ENCODE data around the gene FHOD3. TPM values are rescaled to one million over a fixed set of nuclear protein-coding genes. Genes with fewer than 3 reads are reported as not detected.

Gene FHOD3
- total RNA-seq, 1 donor from 2014 or later = 346 TPM

DNA sequence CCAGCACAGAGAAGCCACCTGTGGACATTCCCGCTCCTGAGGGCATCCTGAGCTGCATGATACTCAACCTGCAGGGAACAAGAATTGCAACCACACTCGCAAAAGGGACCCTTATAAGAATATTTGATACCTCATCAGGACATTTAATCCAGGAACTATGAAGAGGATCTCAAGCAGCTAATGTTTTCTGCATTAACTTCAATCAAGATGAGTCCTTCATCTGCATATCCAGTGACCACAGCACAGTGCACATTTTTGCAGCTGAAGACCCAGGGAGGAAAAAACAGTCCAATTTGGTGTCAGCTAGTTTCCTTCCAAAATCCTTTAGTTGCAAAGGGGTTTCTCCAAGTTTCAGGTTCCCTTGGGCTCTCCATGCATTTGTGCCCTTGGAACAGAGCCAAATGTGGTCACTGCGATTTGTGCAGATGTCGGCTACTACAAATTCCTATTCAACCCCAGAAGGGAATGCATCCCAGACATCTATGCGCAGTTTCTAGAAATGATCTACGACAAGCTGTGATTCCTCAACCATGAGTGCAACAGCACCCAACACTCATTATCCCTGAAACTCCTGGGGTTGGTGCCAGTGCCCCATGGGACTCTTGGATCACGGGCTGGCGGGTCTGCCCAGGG, 23.3 kb upstream of the FHOD3 start:
- no peak for DNase-seq
- intact Hi-C loops (cut with micrococcal nuclease) = no loop called here
- Histone ChIP-seq H3K27me3 (ENCODE audit: low read depth) (peaks cover 12% of the 10 kb centered on the region), H3K9me3 (replicated peaks) (no peaks in the 10 kb centered on the region), H3K4me1 (no peaks in the 10 kb centered on the region), H3K36me3 (no peaks in the 10 kb centered on the region), H3K4me3 (no peak overlapping the region), H3K27ac (replicated peaks) (no peak overlapping the region)
- TF ChIP-seq, protein P1, sequence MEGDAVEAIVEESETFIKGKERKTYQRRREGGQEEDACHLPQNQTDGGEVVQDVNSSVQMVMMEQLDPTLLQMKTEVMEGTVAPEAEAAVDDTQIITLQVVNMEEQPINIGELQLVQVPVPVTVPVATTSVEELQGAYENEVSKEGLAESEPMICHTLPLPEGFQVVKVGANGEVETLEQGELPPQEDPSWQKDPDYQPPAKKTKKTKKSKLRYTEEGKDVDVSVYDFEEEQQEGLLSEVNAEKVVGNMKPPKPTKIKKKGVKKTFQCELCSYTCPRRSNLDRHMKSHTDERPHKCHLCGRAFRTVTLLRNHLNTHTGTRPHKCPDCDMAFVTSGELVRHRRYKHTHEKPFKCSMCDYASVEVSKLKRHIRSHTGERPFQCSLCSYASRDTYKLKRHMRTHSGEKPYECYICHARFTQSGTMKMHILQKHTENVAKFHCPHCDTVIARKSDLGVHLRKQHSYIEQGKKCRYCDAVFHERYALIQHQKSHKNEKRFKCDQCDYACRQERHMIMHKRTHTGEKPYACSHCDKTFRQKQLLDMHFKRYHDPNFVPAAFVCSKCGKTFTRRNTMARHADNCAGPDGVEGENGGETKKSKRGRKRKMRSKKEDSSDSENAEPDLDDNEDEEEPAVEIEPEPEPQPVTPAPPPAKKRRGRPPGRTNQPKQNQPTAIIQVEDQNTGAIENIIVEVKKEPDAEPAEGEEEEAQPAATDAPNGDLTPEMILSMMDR (IDR thresholded peaks at IDR 0.05; ENCODE audit: borderline replicate concordance) = no peak

DNA sequence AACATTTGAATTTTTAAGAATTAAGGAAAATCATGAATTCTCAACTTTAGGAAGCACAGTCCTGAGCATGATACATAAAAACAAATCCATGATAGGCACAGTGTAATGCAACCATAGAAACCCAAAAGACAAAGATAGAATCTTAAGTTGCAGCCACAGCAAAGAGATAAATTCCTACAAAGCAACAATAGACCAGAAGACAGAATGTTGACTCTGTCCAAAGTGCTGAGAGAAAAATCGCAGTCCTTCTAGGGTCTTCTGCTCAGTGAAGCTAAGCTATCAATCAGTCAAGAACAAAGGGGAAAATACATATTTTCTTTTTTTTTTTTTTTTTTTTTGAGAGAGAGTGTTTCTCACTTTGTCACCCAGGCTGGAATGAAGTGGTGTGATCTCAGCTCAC, 22.0 kb upstream of the FHOD3 start:
- H3K27ac ChIP-seq (replicated peaks) = no peak overlapping the region
- H3K4me3 ChIP-seq = no peak overlapping the region
- H3K27me3 ChIP-seq (ENCODE audit: low read depth) = peaks cover 13% of the 10 kb centered on the region
- DNase-seq = no peak
- no peaks in the 10 kb centered on the region for H3K4me1 ChIP-seq
- TF ChIP-seq, protein P1 (IDR thresholded peaks at IDR 0.05; ENCODE audit: borderline replicate concordance) = no peak
- no peaks in the 10 kb centered on the region for H3K9me3 ChIP-seq (replicated peaks)
- intact Hi-C loops (cut with micrococcal nuclease) = no loop called here
- no peaks in the 10 kb centered on the region for H3K36me3 ChIP-seq

DNA sequence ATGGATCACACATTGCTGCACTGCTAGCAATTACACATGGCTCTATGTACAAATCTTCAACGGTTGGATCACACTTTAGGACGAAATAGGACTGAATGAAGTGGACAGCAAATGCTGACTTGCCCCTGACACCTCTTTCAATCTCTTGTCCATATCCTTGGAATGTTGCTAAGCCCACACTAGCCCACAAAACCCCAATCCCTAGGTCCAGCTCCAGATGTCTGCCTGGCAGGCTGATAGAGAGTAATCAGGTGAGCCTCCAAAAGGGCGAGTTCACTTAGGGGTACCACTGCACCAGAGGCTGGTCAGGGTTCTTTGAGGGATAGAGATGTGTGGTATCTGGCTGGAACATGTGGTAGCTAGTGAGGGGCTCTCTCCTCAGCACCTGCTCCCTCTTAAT, 18.5 kb upstream of the FHOD3 start:
- Histone ChIP-seq H3K27ac (replicated peaks) (no peak overlapping the region), H3K27me3 (ENCODE audit: low read depth) (peaks cover 33% of the 10 kb centered on the region), H3K4me3 (no peak overlapping the region), H3K9me3 (replicated peaks) (no peaks in the 10 kb centered on the region), H3K36me3 (no peaks in the 10 kb centered on the region), H3K4me1 (no peaks in the 10 kb centered on the region)
- intact Hi-C loops (cut with micrococcal nuclease) = no loop called here
- DNase-seq = no peak
- TF ChIP-seq, protein P1 (IDR thresholded peaks at IDR 0.05; ENCODE audit: borderline replicate concordance) = no peak

DNA sequence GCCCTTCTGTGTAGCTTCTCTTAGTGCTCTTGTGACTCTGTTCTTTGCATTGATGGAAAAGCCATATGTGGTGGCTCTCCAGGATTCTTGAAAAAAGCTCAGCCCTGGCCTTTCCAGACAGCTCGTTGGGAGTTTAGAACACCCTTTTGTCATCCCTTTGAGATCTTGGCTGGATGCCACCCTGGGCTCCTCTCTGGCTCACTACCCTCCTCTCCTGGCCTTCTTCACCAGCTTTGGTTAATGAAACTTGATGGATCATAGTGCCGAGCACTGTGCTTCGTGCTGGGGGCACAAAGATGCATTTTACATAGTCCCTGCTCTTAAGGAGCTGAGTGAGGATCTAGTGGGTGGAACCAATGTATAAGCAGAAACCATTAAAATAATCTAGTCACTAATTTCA, 15.6 kb upstream of the FHOD3 start:
- Histone ChIP-seq H3K4me3 (no peak overlapping the region), H3K9me3 (replicated peaks) (no peaks in the 10 kb centered on the region), H3K27me3 (ENCODE audit: low read depth) (peaks cover 42% of the 10 kb centered on the region), H3K4me1 (no peaks in the 10 kb centered on the region), H3K36me3 (no peaks in the 10 kb centered on the region), H3K27ac (replicated peaks) (no peak overlapping the region)
- DNase-seq = no peak
- TF ChIP-seq, protein P1 (IDR thresholded peaks at IDR 0.05; ENCODE audit: borderline replicate concordance) = no peak
- intact Hi-C loops (cut with micrococcal nuclease) = no loop called here

DNA sequence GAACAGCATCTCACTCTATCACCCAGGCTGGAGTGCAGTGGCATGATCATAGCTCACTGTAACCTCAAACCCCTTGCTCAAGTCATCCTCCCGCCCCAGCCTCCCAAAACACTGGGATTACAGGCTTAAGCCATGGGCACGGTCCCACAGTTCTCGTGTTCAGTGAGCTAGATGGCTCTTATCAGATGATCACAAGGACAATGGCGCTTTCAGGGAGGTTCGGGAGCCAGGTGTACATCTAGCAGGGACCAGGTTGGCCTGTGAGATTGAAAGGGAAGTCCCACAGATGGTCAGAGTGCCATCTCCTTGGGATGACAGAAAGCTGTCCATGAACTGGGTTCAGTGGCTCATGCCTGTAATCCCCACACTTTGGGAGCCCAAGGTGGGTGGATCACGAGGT, 14.1 kb upstream of the FHOD3 start:
- intact Hi-C loops (cut with micrococcal nuclease) = no loop called here
- TF ChIP-seq, protein P1 (IDR thresholded peaks at IDR 0.05; ENCODE audit: borderline replicate concordance) = no peak
- Histone ChIP-seq H3K27me3 (ENCODE audit: low read depth) (peaks cover 51% of the 10 kb centered on the region), H3K9me3 (replicated peaks) (peaks cover 4% of the 10 kb centered on the region), H3K4me1 (no peaks in the 10 kb centered on the region), H3K36me3 (no peaks in the 10 kb centered on the region), H3K27ac (replicated peaks) (no peak overlapping the region), H3K4me3 (no peak overlapping the region)
- no peak for DNase-seq

All from left ventricle myocardium inferior (tissue), 1 donor.